ENCODE results near the gene PRDM16. TPM values are rescaled to one million over a fixed set of nuclear protein-coding genes. Genes with fewer than 3 reads are reported as not detected.

Gene PRDM16
- total RNA-seq, 2 experiments from 2014 or later, result not detected

GRCh38 chr1:3036447-3037280, 32.3 kb upstream of the PRDM16 start:
- Histone ChIP-seq H3K9me3 (ENCODE audit: low read length) (no peaks in the 10 kb centered on the region), H3K27ac (ENCODE audit: low read depth, low read length, poor library complexity, severe bottlenecking) (no peak overlapping the region), H3K9me2 (ENCODE audit: insufficient read depth, low read length) (no peaks in the 10 kb centered on the region), H3K4me3 (ENCODE audit: low read depth, low read length, poor library complexity, severe bottlenecking) (no peak overlapping the region), H3K36me3 (ENCODE audit: insufficient read depth, low read length) (no peaks in the 10 kb centered on the region), H4K20me1 (ENCODE audit: insufficient read depth, low read length) (no peaks in the 10 kb centered on the region; the same call in 1 of the 2 replicates), H2AFZ (ENCODE audit: low read length) (no peak overlapping the region), H3K4me1 (ENCODE audit: insufficient read depth, low read length, poor library complexity, severe bottlenecking) (no peaks in the 10 kb centered on the region), H3K4me2 (ENCODE audit: low read length) (no peak overlapping the region), H3K79me2 (ENCODE audit: insufficient read depth, low read depth, low read length) (no peaks in the 10 kb centered on the region)
- TF ChIP-seq EZH2phosphoT487 (IDR thresholded peaks at IDR 0.05; ENCODE audit: borderline replicate concordance, low read depth, low read length), result no peak
- no peak for TF ChIP-seq CTCF (conservative IDR thresholded peaks at IDR 0.05; ENCODE audit: low read length)
- ChIA-PET POLR2A (interaction anchor here (1.2 kb wide), 1 partner anchor 11 kb away, joined by 4 read pairs; no protein-coding TSS in a partner anchor), CTCF (ENCODE audit: unreplicated experiment) (no interaction called here)
- BruUV-seq (replicated peaks), result no TSS peak
- intact Hi-C loops (cut with micrococcal nuclease; ENCODE audit: unreplicated experiment), result no loop called here
- no peak for DNase-seq (ENCODE audit: low spot score)

GRCh38 chr1:3037281-3038040, 31.5 kb upstream of the PRDM16 start:
- Histone ChIP-seq H2AFZ (ENCODE audit: low read length) (no peak overlapping the region), H3K27ac (ENCODE audit: low read depth, low read length, poor library complexity, severe bottlenecking) (no peak overlapping the region), H3K9me3 (ENCODE audit: low read length) (no peaks in the 10 kb centered on the region), H3K36me3 (ENCODE audit: insufficient read depth, low read length) (no peaks in the 10 kb centered on the region), H3K4me3 (ENCODE audit: low read depth, low read length, poor library complexity, severe bottlenecking) (no peak overlapping the region), H3K4me2 (ENCODE audit: low read length) (no peak overlapping the region), H3K9me2 (ENCODE audit: insufficient read depth, low read length) (no peaks in the 10 kb centered on the region), H4K20me1 (ENCODE audit: insufficient read depth, low read length) (no peaks in the 10 kb centered on the region; the same call in 1 of the 2 replicates), H3K79me2 (ENCODE audit: insufficient read depth, low read depth, low read length) (no peaks in the 10 kb centered on the region), H3K4me1 (ENCODE audit: insufficient read depth, low read length, poor library complexity, severe bottlenecking) (peaks cover 2% of the 10 kb centered on the region)
- intact Hi-C loops (cut with micrococcal nuclease; ENCODE audit: unreplicated experiment), result no loop called here
- no peak for DNase-seq (ENCODE audit: low spot score)
- BruUV-seq (replicated peaks), result no TSS peak
- TF ChIP-seq CTCF (conservative IDR thresholded peaks at IDR 0.05; ENCODE audit: low read length) (no peak), EZH2phosphoT487 (IDR thresholded peaks at IDR 0.05; ENCODE audit: borderline replicate concordance, low read depth, low read length) (no peak)
- CTCF ChIA-PET (ENCODE audit: unreplicated experiment), result no interaction called here
- POLR2A ChIA-PET, result interaction anchor here (1.2 kb wide), 1 partner anchor 12 kb away, joined by 4 read pairs; no protein-coding TSS in a partner anchor
